ENCODE data around the gene TM4SF1. TPM values are rescaled to one million over a fixed set of nuclear protein-coding genes. Genes with fewer than 3 reads are reported as not detected.
A peak's percentile ranks its signal among the peaks of the same experiment; 100 is the strongest.

TM4SF1 gene
- total RNA-seq, 2 donors from 2014 or later: 30.8 to 48.7 TPM

GRCh38 chr3:149368674-149369497 lies 8.6 kb downstream of the TM4SF1 start:
- H3K36me3 ChIP-seq: no peaks in the 10 kb centered on the region
- no peaks in the 10 kb centered on the region for H3K27me3 ChIP-seq
- H3K27ac ChIP-seq: peak overlapping the region; percentile 71
- peaks cover 11% of the 10 kb centered on the region for H3K4me1 ChIP-seq
- peak overlapping the region in 1 of 2 donors; percentile 40 for H3K9ac ChIP-seq (ENCODE audit: low read depth in 2 of 2, low read length in 2 of 2)
- intact Hi-C loops (cut with DNase I): no loop called here
- no peak for TF ChIP-seq CTCF (IDR thresholded peaks at IDR 0.05)
- no peak overlapping the region for H3K4me3 ChIP-seq
- DNase-seq: no peak
- no peaks in the 10 kb centered on the region for H3K9me3 ChIP-seq

GRCh38 chr3:149368201-149368673 lies 9.2 kb downstream of the TM4SF1 start:
- Histone ChIP-seq H3K9me3 (no peaks in the 10 kb centered on the region), H3K9ac (ENCODE audit: low read depth in 2 of 2, low read length in 2 of 2) (peak overlapping the region in 1 of 2 donors; percentile 40), H3K4me3 (no peak overlapping the region), H3K4me1 (peaks cover 11% of the 10 kb centered on the region), H3K36me3 (no peaks in the 10 kb centered on the region), H3K27me3 (no peaks in the 10 kb centered on the region), H3K27ac (peak overlapping the region; percentile 71)
- peak; percentile 68 for DNase-seq
- intact Hi-C loops (cut with DNase I): no loop called here
- TF ChIP-seq CTCF (IDR thresholded peaks at IDR 0.05): no peak

GRCh38 chr3:149366941-149367840 lies 10.3 kb downstream of the TM4SF1 start:
- intact Hi-C loops (cut with DNase I): no loop called here
- Histone ChIP-seq H3K4me1 (peaks cover 11% of the 10 kb centered on the region), H3K27ac (peak overlapping the region; percentile 52), H3K9ac (ENCODE audit: low read depth in 2 of 2, low read length in 2 of 2) (no peak overlapping the region), H3K27me3 (no peaks in the 10 kb centered on the region), H3K4me3 (no peak overlapping the region), H3K36me3 (no peaks in the 10 kb centered on the region), H3K9me3 (no peaks in the 10 kb centered on the region)
- TF ChIP-seq CTCF (IDR thresholded peaks at IDR 0.05): no peak
- DNase-seq: peak; percentile 74

- TF ChIP-seq CTCF (IDR thresholded peaks at IDR 0.05): no peak
- peaks cover 3% of the 10 kb centered on the region for H3K4me1 ChIP-seq
- H3K27me3 ChIP-seq: no peaks in the 10 kb centered on the region
- no peak for DNase-seq
- no peaks in the 10 kb centered on the region for H3K36me3 ChIP-seq
- no peaks in the 10 kb centered on the region for H3K9me3 ChIP-seq
- H3K4me3 ChIP-seq: no peak overlapping the region
- H3K27ac ChIP-seq: no peak overlapping the region
- intact Hi-C loops (cut with DNase I): no loop called here
- no peak overlapping the region for H3K9ac ChIP-seq (ENCODE audit: low read depth in 2 of 2, low read length in 2 of 2)
These were observed 11.4 kb downstream of the TM4SF1 start for GRCh38 chr3:149366031-149366430.

GRCh38 chr3:149364624-149365023 lies 12.8 kb downstream of the TM4SF1 start:
- H3K36me3 ChIP-seq: no peaks in the 10 kb centered on the region
- H3K27ac ChIP-seq: no peak overlapping the region
- intact Hi-C loops (cut with DNase I): no loop called here
- no peaks in the 10 kb centered on the region for H3K27me3 ChIP-seq
- H3K9ac ChIP-seq (ENCODE audit: low read depth in 2 of 2, low read length in 2 of 2): no peak overlapping the region
- no peak overlapping the region for H3K4me3 ChIP-seq
- no peak for DNase-seq
- no peak for TF ChIP-seq CTCF (IDR thresholded peaks at IDR 0.05)
- H3K4me1 ChIP-seq: no peaks in the 10 kb centered on the region
- H3K9me3 ChIP-seq: no peaks in the 10 kb centered on the region

Measured in colonic mucosa (tissue), 4 donors.